PFSK-1 (cell line): ENCODE measurements around the gene EVI2A.

Experiments used
- REST ChIP-seq, 2 experiments: IDR thresholded peaks; 2 replicates each; pipeline versions ENCODE4 v1.6.1 to v1.8.0; 2011 to 2012; ENCODE audit warnings: low read depth in 2 of 2, low read length in 2 of 2, control low read depth in 1 of 2, inconsistent platforms in 1 of 2, mild to moderate bottlenecking in 1 of 2, moderate library complexity in 1 of 2; ENCODE audit not compliant: insufficient read depth in 1 of 2
- SIN3A ChIP-seq: IDR thresholded peaks from 2 replicates; pipeline ENCODE4 v1.6.1; 2012; ENCODE audit warnings: mild to moderate bottlenecking, low read length, moderate library complexity, borderline replicate concordance; ENCODE audit not compliant: insufficient read depth

DNA sequence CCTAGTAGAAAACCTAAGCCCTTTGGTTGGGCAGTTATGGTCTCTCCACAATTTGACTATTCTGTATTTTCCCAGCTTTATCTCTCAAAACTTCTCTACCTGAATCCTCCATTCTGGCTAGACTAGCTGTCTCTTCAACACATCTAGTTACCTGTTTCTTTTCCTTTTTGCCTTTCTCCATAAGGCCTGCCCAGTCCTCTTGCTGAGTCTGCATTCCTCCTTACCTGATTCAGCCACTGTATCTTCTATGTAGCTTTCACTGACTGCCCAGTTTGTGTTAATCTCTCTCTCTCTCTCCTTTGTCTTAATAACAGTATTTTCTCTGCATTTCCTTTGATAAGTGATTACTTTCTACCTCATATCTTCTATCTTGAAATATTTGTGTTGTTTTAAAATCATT lies 2.1 kb upstream of the EVI2A start:
- TF ChIP-seq REST (IDR thresholded peaks at IDR 0.05; ENCODE audit: insufficient read depth in 1 of 2, low read depth in 2 of 2, low read length in 2 of 2) (no peak), SIN3A (no peak)
